Stimulated activated CD8-positive, alpha-beta memory T cell treated with anti-CD3 and anti-CD28 coated beads, Interleukin-12 subunit alpha, Interleukin-12 subunit beta, amount 100 ng/mL, for 24 hours (primary cell): ENCODE data around the gene IFNA8.
"Not testable (repeated sequence)": the region's sequence is repeated elsewhere in the genome, so short reads cannot be mapped to it uniquely, and the experiment has no call there.

Experiments
- DNase-seq: peaks from one replicate; pipeline ENCODE4 v3.0.0-alpha.2; 2020; ENCODE audit errors: extremely low read depth

Gene IFNA8

GRCh38 chr9:21428235-21428634 is 19.3 kb downstream of the IFNA8 start:
- no peak for DNase-seq

- no peak for DNase-seq
Observed at GRCh38 chr9:21429191-21429590, 20.3 kb downstream of the IFNA8 start.

- DNase-seq = no peak
Observed at GRCh38 chr9:21432672-21433425, 23.9 kb downstream of the IFNA8 start.

GRCh38 chr9:21434202-21435014 is 25.5 kb downstream of the IFNA8 start:
- DNase-seq = no peak

GRCh38 chr9:21435015-21435383 is 26.1 kb downstream of the IFNA8 start:
- not testable (repeated sequence) for DNase-seq

GRCh38 chr9:21440139-21440538 is 31.2 kb downstream of the IFNA8 start, which contains the start of gene IFNA1:
IFNA1 (plus strand) TSS chr9:21440439; CDS start chr9:21440508, 69 bp downstream.
- no peak for DNase-seq

GRCh38 chr9:21443849-21444625 is 35.1 kb downstream of the IFNA8 start:
- DNase-seq = no peak

- DNase-seq = not testable (repeated sequence)
Observed at GRCh38 chr9:21449312-21449711, 40.4 kb downstream of the IFNA8 start.

- DNase-seq = no peak
Observed at GRCh38 chr9:21450733-21451394, 41.9 kb downstream of the IFNA8 start.

GRCh38 chr9:21452681-21453080 is 43.8 kb downstream of the IFNA8 start:
- DNase-seq = no peak

GRCh38 chr9:21454149-21454548 is 45.2 kb downstream of the IFNA8 start:
- no peak for DNase-seq

GRCh38 chr9:21455320-21455719 is 46.4 kb downstream of the IFNA8 start:
- no peak for DNase-seq
